ENCODE results near the gene FPR2.
"Not testable (repeated sequence)": the region's sequence is repeated elsewhere in the genome, so short reads cannot be mapped to it uniquely, and the experiment has no call there.

FPR2 gene

GRCh38 chr19:51784922-51785690, 24.1 kb downstream of the FPR2 start:
- no peak for FAIRE-seq

GRCh38 chr19:51786646-51787494, 25.9 kb downstream of the FPR2 start:
- no peak for FAIRE-seq

- no peak for FAIRE-seq
These were observed 27.0 kb downstream of the FPR2 start for GRCh38 chr19:51788029-51788428.

- FAIRE-seq = no peak
These were observed 28.2 kb downstream of the FPR2 start for GRCh38 chr19:51789061-51789795.

- no peak for FAIRE-seq
These were observed 32.0 kb downstream of the FPR2 start for GRCh38 chr19:51792932-51793331.

GRCh38 chr19:51793994-51794393, 33.0 kb downstream of the FPR2 start:
- no peak for FAIRE-seq

- FAIRE-seq = no peak
These were observed 34.0 kb downstream of the FPR2 start, which contains the start of gene FPR3 for GRCh38 chr19:51794885-51795490. TSS of gene FPR3 (plus strand) at chr19:51795157. CDS start at chr19:51823749, 28,592 bp downstream.

GRCh38 chr19:51796195-51796679, 35.3 kb downstream of the FPR2 start:
- no peak for FAIRE-seq

- FAIRE-seq = no peak
These were observed 36.5 kb downstream of the FPR2 start for GRCh38 chr19:51797480-51797879.

GRCh38 chr19:51798062-51798461, 37.1 kb downstream of the FPR2 start:
- no peak for FAIRE-seq

GRCh38 chr19:51799034-51799773, 38.2 kb downstream of the FPR2 start:
- no peak for FAIRE-seq

GRCh38 chr19:51799774-51800472, 38.9 kb downstream of the FPR2 start:
- no peak for FAIRE-seq

GRCh38 chr19:51800473-51801244, 39.7 kb downstream of the FPR2 start:
- no peak for FAIRE-seq

GRCh38 chr19:51802775-51803174, 41.8 kb downstream of the FPR2 start:
- no peak for FAIRE-seq

GRCh38 chr19:51803519-51803918, 42.5 kb downstream of the FPR2 start:
- FAIRE-seq = no peak

- FAIRE-seq = no peak
These were observed 43.0 kb downstream of the FPR2 start for GRCh38 chr19:51803967-51804366.

GRCh38 chr19:51804789-51805188, 43.8 kb downstream of the FPR2 start:
- FAIRE-seq = not testable (repeated sequence)

GRCh38 chr19:51805396-51805795, 44.4 kb downstream of the FPR2 start:
- not testable (repeated sequence) for FAIRE-seq

- not testable (repeated sequence) for FAIRE-seq
These were observed 45.6 kb downstream of the FPR2 start for GRCh38 chr19:51806571-51806970.

GRCh38 chr19:51807111-51807701, 46.2 kb downstream of the FPR2 start:
- FAIRE-seq = no peak

All from colon (tissue), 2 donors.